CD14-positive monocyte (primary cell): ENCODE results near the gene OR2AJ1. TPM values are rescaled to one million over a fixed set of nuclear protein-coding genes. Genes with fewer than 3 reads are reported as not detected.

Experiments
- DNase-seq, 3 donors: peaks; one replicate each; pipeline ENCODE4 v3.0.0-alpha.2; 2011 to 2022
- H2AFZ ChIP-seq: 2 replicates; pipeline ENCODE4 v1.6.0; 2012; ENCODE audit warnings: mild to moderate bottlenecking, low read depth, low read length, inconsistent platforms; ENCODE audit not compliant: insufficient read depth, poor library complexity, severe bottlenecking
- H3K27ac ChIP-seq, 2 donors: 1 replicate in 1 of 2; 2 replicates in 1 of 2; pipeline ENCODE4 v1.5.1; 2012 to 2013; ENCODE audit warnings: low read length in 2 of 2, control low read depth in 1 of 2, inconsistent platforms in 1 of 2, low read depth in 1 of 2, mild to moderate bottlenecking in 1 of 2
- H3K27me3 ChIP-seq, 2 donors: one replicate each; pipeline versions ENCODE4 v1.6.0 to v1.6.1; 2011 to 2013; ENCODE audit warnings: low read length in 2 of 2; ENCODE audit not compliant: control insufficient read depth in 2 of 2, insufficient read depth in 2 of 2
- H3K36me3 ChIP-seq, 2 donors: replicated peaks in 1 of 2; 1 replicate in 1 of 2; 2 replicates in 1 of 2; pipeline versions ENCODE4 v1.5.1 to v1.6.1; 2012 to 2013; ENCODE audit warnings: low read length in 2 of 2, control low read depth in 1 of 2, inconsistent platforms in 1 of 2, mild to moderate bottlenecking in 1 of 2; ENCODE audit not compliant: insufficient read depth in 2 of 2, control insufficient read depth in 1 of 2
- H3K4me1 ChIP-seq, 2 donors: 1 replicate in 1 of 2; 2 replicates in 1 of 2; pipeline versions ENCODE4 v1.5.1 to v1.6.1; 2012 to 2013; ENCODE audit warnings: low read length in 2 of 2, control low read depth in 1 of 2, inconsistent platforms in 1 of 2, mild to moderate bottlenecking in 1 of 2, moderate library complexity in 1 of 2; ENCODE audit not compliant: insufficient read depth in 2 of 2, control insufficient read depth in 1 of 2
- H3K4me2 ChIP-seq: replicated peaks from 2 replicates; pipeline ENCODE3; 2012; ENCODE audit warnings: low read length, moderate library complexity, mild to moderate bottlenecking; ENCODE audit not compliant: poor library complexity, severe bottlenecking; ENCODE audit errors: extremely low read depth
- H3K4me3 ChIP-seq, 3 experiments: fragments of 200-600 bp in 1 of 3; sonication (generic) in 1 of 3; replicated peaks in 1 of 3; 1 replicate in 2 of 3; 2 replicates in 1 of 3; pipeline ENCODE4 v1.5.1; 2011 to 2013; ENCODE audit warnings: low read length in 3 of 3, mild to moderate bottlenecking in 3 of 3, control low read depth in 2 of 3, low read depth in 2 of 3, inconsistent platforms in 1 of 3, moderate library complexity in 1 of 3
- H3K79me2 ChIP-seq: 2 replicates; pipeline ENCODE4 v1.6.0; 2012; ENCODE audit warnings: mild to moderate bottlenecking, control low read depth, inconsistent platforms, low read length, moderate library complexity; ENCODE audit not compliant: insufficient read depth
- H3K9ac ChIP-seq: 2 replicates; pipeline ENCODE4 v1.6.0; 2017; ENCODE audit warnings: low read length, mild to moderate bottlenecking; ENCODE audit not compliant: insufficient read depth, poor library complexity, severe bottlenecking
- H3K9me3 ChIP-seq, 2 donors: replicated peaks in 1 of 2; 1 replicate in 1 of 2; 2 replicates in 1 of 2; pipeline versions ENCODE4 v1.5.1 to v1.6.1; 2012 to 2013; ENCODE audit warnings: low read length in 2 of 2, control low read depth in 1 of 2; ENCODE audit not compliant: control insufficient read depth in 1 of 2, insufficient read depth in 1 of 2
- H4K20me1 ChIP-seq: 2 replicates; pipeline ENCODE4 v1.6.0; 2012; ENCODE audit warnings: mild to moderate bottlenecking, low read length, control low read depth, moderate library complexity; ENCODE audit not compliant: insufficient read depth
- H3K27ac Mint-ChIP-seq, 7 donors: one replicate each; pipeline ENCODE4 v1.8.0; 2020; ENCODE audit warnings: mild to moderate bottlenecking in 7 of 7, mixed read lengths in 7 of 7, moderate library complexity in 6 of 7, inconsistent platforms in 2 of 7
- H3K27me3 Mint-ChIP-seq, 3 donors: one replicate each; pipeline ENCODE4 v1.8.0; 2021 to 2022; ENCODE audit warnings: low read depth in 3 of 3, mild to moderate bottlenecking in 3 of 3, mixed read lengths in 3 of 3, moderate library complexity in 3 of 3, inconsistent platforms in 1 of 3
- H3K36me3 Mint-ChIP-seq, 2 donors: one replicate each; pipeline ENCODE4 v1.8.0; 2020; ENCODE audit warnings: mixed read lengths in 2 of 2, inconsistent platforms in 1 of 2, mild to moderate bottlenecking in 1 of 2
- H3K4me1 Mint-ChIP-seq: one replicate; pipeline ENCODE4 v1.8.0; 2020; ENCODE audit warnings: mild to moderate bottlenecking, mixed read lengths
- H3K4me3 Mint-ChIP-seq, 2 donors: one replicate each; pipeline ENCODE4 v1.8.0; 2020; ENCODE audit warnings: mild to moderate bottlenecking in 2 of 2, mixed read lengths in 2 of 2, moderate library complexity in 1 of 2
- H3K9me3 Mint-ChIP-seq, 7 donors: one replicate each; pipeline ENCODE4 v1.8.0; 2020 to 2022; ENCODE audit warnings: mixed read lengths in 7 of 7, mild to moderate bottlenecking in 6 of 7, moderate library complexity in 6 of 7, inconsistent platforms in 2 of 7
- WGBS: methylation state at CpG from one replicate; pipeline ENCODE4 v1.1.5; 2013; ENCODE audit warnings: missing lambda C conversion rate; ENCODE audit not compliant: insufficient coverage; 5-methylcytosine and 5-hydroxymethylcytosine counted together
- intact Hi-C, 2 donors: fragments of 100-400 bp; cut with micrococcal nuclease; formaldehyde crosslinking; loops; one replicate each; pipeline versions ENCODE4 v1.15.0 to v1.15.1; 2023
- polyA plus RNA-seq, 3 donors: library from polyadenylated mRNA; depleted of rRNA in 1 of 3; unstranded in 2 of 3; stranded (reverse) in 1 of 3; fragments of 300-500 nt in 2 of 3; fragments of >200 nt in 1 of 3; fragmentation: Illumina TruSeq in 2 of 3; gene quantifications; 1 replicate in 2 of 3; 2 replicates in 1 of 3; pipeline ENCODE4 v1.2.3, GENCODE V29; 2012 to 2021
- TF ChIP-seq, protein P1 (sequence below): fragments of 200-600 bp; IDR thresholded peaks from one replicate; pipeline ENCODE4 v1.8.0; 2022; ENCODE audit warnings: antibody characterized with exemption, mild to moderate bottlenecking

Gene OR2AJ1
- polyA plus RNA-seq, 3 donors: not detected

DNA sequence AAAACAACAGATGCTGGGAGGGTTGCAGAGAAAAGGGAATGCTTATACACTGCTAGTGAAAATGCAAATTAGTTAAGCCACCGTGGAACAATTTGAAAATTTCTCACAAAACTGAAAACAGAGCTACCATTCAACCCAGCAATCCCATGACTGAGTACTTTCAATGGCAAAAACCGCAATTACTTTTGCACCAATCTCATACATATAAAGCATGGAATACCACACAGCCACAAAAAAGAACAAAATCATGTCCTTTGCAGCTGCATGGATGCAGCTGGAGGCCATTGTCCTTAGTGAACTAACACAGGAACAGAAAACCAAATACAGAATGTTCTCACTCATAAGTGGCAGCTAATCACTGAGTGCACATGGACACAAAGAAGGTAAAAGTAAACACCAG, 10.9 kb upstream of the OR2AJ1 start:
- H3K4me2 ChIP-seq: no peak overlapping the region
- intact Hi-C loops: no loop called here
- 83% methylated on average over 2 of the region's 2 CpGs for WGBS
- H3K9me3 ChIP-seq: no peaks in the 10 kb centered on the region
- no peak for DNase-seq
- no peaks in the 10 kb centered on the region for H3K27me3 ChIP-seq
- H3K4me1 ChIP-seq: no peaks in the 10 kb centered on the region
- no peaks in the 10 kb centered on the region for H3K79me2 ChIP-seq
- H3K9ac ChIP-seq: no peak overlapping the region
- H4K20me1 ChIP-seq: no peaks in the 10 kb centered on the region
- Mint-ChIP-seq H3K36me3 (no peaks in the 10 kb centered on the region), H3K27me3 (no peaks in the 10 kb centered on the region), H3K9me3 (peaks cover 0 to 3% (median 1%) of the 10 kb centered on the region in 7 donors), H3K27ac (no peak overlapping the region), H3K4me3 (no peak overlapping the region), H3K4me1 (no peaks in the 10 kb centered on the region)
- no peak overlapping the region for H2AFZ ChIP-seq
- H3K4me3 ChIP-seq: no peak overlapping the region
- no peaks in the 10 kb centered on the region for H3K36me3 ChIP-seq
- H3K27ac ChIP-seq: no peak overlapping the region
- TF ChIP-seq, protein P1, sequence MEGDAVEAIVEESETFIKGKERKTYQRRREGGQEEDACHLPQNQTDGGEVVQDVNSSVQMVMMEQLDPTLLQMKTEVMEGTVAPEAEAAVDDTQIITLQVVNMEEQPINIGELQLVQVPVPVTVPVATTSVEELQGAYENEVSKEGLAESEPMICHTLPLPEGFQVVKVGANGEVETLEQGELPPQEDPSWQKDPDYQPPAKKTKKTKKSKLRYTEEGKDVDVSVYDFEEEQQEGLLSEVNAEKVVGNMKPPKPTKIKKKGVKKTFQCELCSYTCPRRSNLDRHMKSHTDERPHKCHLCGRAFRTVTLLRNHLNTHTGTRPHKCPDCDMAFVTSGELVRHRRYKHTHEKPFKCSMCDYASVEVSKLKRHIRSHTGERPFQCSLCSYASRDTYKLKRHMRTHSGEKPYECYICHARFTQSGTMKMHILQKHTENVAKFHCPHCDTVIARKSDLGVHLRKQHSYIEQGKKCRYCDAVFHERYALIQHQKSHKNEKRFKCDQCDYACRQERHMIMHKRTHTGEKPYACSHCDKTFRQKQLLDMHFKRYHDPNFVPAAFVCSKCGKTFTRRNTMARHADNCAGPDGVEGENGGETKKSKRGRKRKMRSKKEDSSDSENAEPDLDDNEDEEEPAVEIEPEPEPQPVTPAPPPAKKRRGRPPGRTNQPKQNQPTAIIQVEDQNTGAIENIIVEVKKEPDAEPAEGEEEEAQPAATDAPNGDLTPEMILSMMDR: no peak

DNA sequence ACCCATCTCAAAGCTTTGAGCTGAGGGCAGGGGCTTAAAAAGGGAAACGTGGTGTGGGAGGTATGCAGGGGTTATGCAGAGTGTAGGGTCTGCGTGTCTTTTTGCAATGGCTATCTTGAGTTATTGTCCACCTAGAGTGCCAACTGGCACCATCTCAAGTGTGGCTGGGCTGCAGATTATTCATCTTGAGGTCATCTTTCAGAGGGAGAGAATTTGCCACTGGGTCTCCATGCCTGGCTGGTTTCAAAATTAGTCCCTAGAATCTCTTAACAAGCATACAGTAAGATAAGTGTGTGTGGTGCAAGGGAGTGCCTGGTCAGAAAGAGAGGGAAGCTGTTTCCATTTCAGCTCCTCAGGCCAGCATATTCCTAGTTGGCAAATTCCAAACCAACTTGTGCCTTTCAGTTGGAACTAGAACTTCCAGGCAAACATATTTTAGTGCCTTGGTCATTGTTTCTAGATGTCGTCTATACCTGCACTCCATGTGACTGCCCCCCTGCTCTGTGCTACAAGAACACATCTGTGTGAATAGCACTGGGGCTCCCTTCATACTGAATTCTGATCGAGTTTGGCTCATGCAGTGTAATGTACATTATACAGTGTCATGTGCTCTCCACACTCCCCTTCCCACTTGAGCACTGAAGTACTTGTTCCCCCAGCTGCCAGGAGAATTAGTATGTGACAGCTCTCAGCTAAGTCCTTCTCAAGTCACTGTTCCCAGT, 9.6 kb upstream of the OR2AJ1 start:
- Histone ChIP-seq H3K9me3 (no peaks in the 10 kb centered on the region), H3K9ac (no peak overlapping the region), H3K36me3 (no peaks in the 10 kb centered on the region), H4K20me1 (no peaks in the 10 kb centered on the region), H3K79me2 (no peaks in the 10 kb centered on the region), H2AFZ (no peak overlapping the region), H3K27ac (no peak overlapping the region), H3K27me3 (no peaks in the 10 kb centered on the region), H3K4me3 (no peak overlapping the region), H3K4me2 (no peak overlapping the region), H3K4me1 (no peaks in the 10 kb centered on the region)
- H3K4me1 Mint-ChIP-seq: no peaks in the 10 kb centered on the region
- no peaks in the 10 kb centered on the region for H3K36me3 Mint-ChIP-seq
- DNase-seq: no peak
- peaks cover 0 to 3% (median 1%) of the 10 kb centered on the region in 7 donors for H3K9me3 Mint-ChIP-seq
- H3K27me3 Mint-ChIP-seq: no peaks in the 10 kb centered on the region
- no peak overlapping the region for H3K4me3 Mint-ChIP-seq
- 63% methylated on average over 3 of the region's 4 CpGs for WGBS
- intact Hi-C loops: no loop called here
- TF ChIP-seq, protein P1: no peak
- H3K27ac Mint-ChIP-seq: no peak overlapping the region
